H1 (cell line): ENCODE results near the gene ADCY3. TPM values are rescaled to one million over a fixed set of nuclear protein-coding genes. Genes with fewer than 3 reads are reported as not detected.

Experiments used
- CTCF ChIA-PET: fragments of 300-600 bp; sonication (Branson Sonifier 250); formaldehyde crosslinking; loops from one replicate; lab custom pipeline; 2021; ENCODE audit not compliant: partially characterized antibody; lab: Charles Lee
- POLR2A ChIA-PET: fragments of 300-600 bp; sonication (Branson Sonifier 250); formaldehyde crosslinking; loops from one replicate; lab custom pipeline; 2021; ENCODE audit warnings: inconsistent platforms; ENCODE audit not compliant: partially characterized antibody; lab: Charles Lee
- DNase-seq, 2 experiments: peaks; one replicate each; pipeline versions ENCODE4 v3.0.0 to v3.0.0-alpha.2; 2010 to 2022; ENCODE audit warnings: low spot score in 2 of 2, low read depth in 1 of 2, mixed read lengths in 1 of 2
- FAIRE-seq: peaks from 2 replicates; lab custom pipeline; 2011; peaks lifted over from hg19 to GRCh38; lab: Jason Lieb, UNC
- H2AFZ ChIP-seq: 2 replicates; pipeline ENCODE4 v1.8.1; 2012; ENCODE audit warnings: low read length, inconsistent platforms
- H2AK5ac ChIP-seq: 2 replicates; pipeline ENCODE4 v1.6.1; 2013; ENCODE audit warnings: low read depth, low read length
- H2BK120ac ChIP-seq: replicated peaks from 2 replicates; pipeline ENCODE3; 2013; ENCODE audit warnings: low read depth, low read length, inconsistent platforms
- H2BK12ac ChIP-seq: 2 replicates; pipeline ENCODE4 v1.6.1; 2013; ENCODE audit warnings: low read depth, low read length
- H2BK15ac ChIP-seq: 2 replicates; pipeline ENCODE4 v1.6.1; 2013; ENCODE audit warnings: low read length
- H2BK20ac ChIP-seq: 2 replicates; pipeline ENCODE4 v1.6.1; 2013; ENCODE audit warnings: low read length
- H2BK5ac ChIP-seq: 2 replicates; pipeline ENCODE4 v1.6.1; 2013; ENCODE audit warnings: low read depth, low read length
- H3K14ac ChIP-seq: 2 replicates; pipeline ENCODE4 v1.6.1; 2013; ENCODE audit warnings: inconsistent platforms; ENCODE audit not compliant: insufficient read length
- H3K18ac ChIP-seq: 2 replicates; pipeline ENCODE4 v1.6.1; 2013; ENCODE audit warnings: low read length; ENCODE audit errors: extremely low read depth
- H3K23ac ChIP-seq: 2 replicates; pipeline ENCODE4 v1.6.1; 2013; ENCODE audit warnings: inconsistent platforms; ENCODE audit not compliant: insufficient read length
- H3K23me2 ChIP-seq: 2 replicates; pipeline ENCODE4 v1.6.1; 2013; ENCODE audit warnings: low read depth, low read length
- H3K27ac ChIP-seq: 2 replicates; pipeline ENCODE4 v1.6.1; 2011; ENCODE audit warnings: low read depth, low read length, inconsistent platforms
- H3K27me3 ChIP-seq, 4 experiments: replicated peaks in 1 of 4; 1 replicate in 1 of 4; 2 replicates in 3 of 4; pipeline versions ENCODE4 v1.6.1 to v1.8.1; 2011 to 2013; ENCODE audit warnings: low read length in 3 of 4, mild to moderate bottlenecking in 3 of 4, inconsistent platforms in 2 of 4, mixed read lengths in 2 of 4, moderate library complexity in 1 of 4; ENCODE audit not compliant: control insufficient read depth in 3 of 4, insufficient read depth in 3 of 4; ENCODE audit errors: extremely low read depth in 1 of 4
- H3K36me3 ChIP-seq, 4 experiments: 2 replicates each; pipeline versions ENCODE4 v1.6.1 to v1.8.1; 2011 to 2013; ENCODE audit warnings: mild to moderate bottlenecking in 4 of 4, low read length in 3 of 4, moderate library complexity in 2 of 4, control low read depth in 1 of 4, inconsistent platforms in 1 of 4; ENCODE audit not compliant: insufficient read depth in 4 of 4, control insufficient read depth in 2 of 4
- H3K4ac ChIP-seq: replicated peaks from 2 replicates; pipeline ENCODE3; 2013; ENCODE audit warnings: low read length, low read depth, mixed read lengths, inconsistent platforms; ENCODE audit not compliant: insufficient read length
- H3K4me1 ChIP-seq, 4 experiments: replicated peaks in 1 of 4; 1 replicate in 1 of 4; 2 replicates in 3 of 4; pipeline versions ENCODE4 v1.6.1 to v1.8.1; 2011 to 2013; ENCODE audit warnings: low read length in 3 of 4, inconsistent platforms in 2 of 4, mixed read lengths in 1 of 4; ENCODE audit not compliant: insufficient read depth in 4 of 4, control insufficient read depth in 3 of 4
- H3K4me2 ChIP-seq, 2 experiments: 2 replicates each; pipeline versions ENCODE4 v1.6.1 to v1.8.1; 2011 to 2013; ENCODE audit warnings: low read depth in 2 of 2, low read length in 2 of 2, control low read depth in 1 of 2, inconsistent platforms in 1 of 2, mild to moderate bottlenecking in 1 of 2; ENCODE audit not compliant: insufficient read depth in 1 of 2
- H3K4me3 ChIP-seq, 4 experiments: fragments of 200-600, 300-600 bp in 1 of 4; sonication (generic), shearing (Covaris generic), sonication (Bioruptor Twin) in 1 of 4; 2 replicates each; pipeline versions ENCODE4 v1.5.1 to v1.8.1; 2011 to 2016; ENCODE audit warnings: low read length in 4 of 4, low read depth in 3 of 4, control low read depth in 2 of 4, inconsistent platforms in 2 of 4, mild to moderate bottlenecking in 2 of 4, mixed read lengths in 1 of 4, moderate library complexity in 1 of 4; ENCODE audit not compliant: insufficient read depth in 2 of 4; ENCODE audit errors: extremely low read depth in 1 of 4
- H3K56ac ChIP-seq: replicated peaks from 2 replicates; pipeline ENCODE3; 2013; ENCODE audit warnings: low read depth, mild to moderate bottlenecking, mixed read lengths, low read length, inconsistent platforms; ENCODE audit not compliant: insufficient read length
- H3K79me1 ChIP-seq: 2 replicates; pipeline ENCODE4 v1.6.1; 2013; ENCODE audit warnings: low read depth, low read length, control low read depth
- H3K79me2 ChIP-seq, 2 experiments: 2 replicates each; pipeline versions ENCODE4 v1.6.1 to v1.8.1; 2012 to 2013; ENCODE audit warnings: low read length in 2 of 2, mild to moderate bottlenecking in 2 of 2, inconsistent platforms in 1 of 2; ENCODE audit not compliant: insufficient read depth in 2 of 2, control insufficient read depth in 1 of 2
- H3K9ac ChIP-seq, 4 experiments: replicated peaks in 1 of 4; 1 replicate in 1 of 4; 2 replicates in 3 of 4; pipeline versions ENCODE4 v1.6.1 to v1.8.1; 2011 to 2013; ENCODE audit warnings: low read depth in 3 of 4, low read length in 3 of 4, control low read depth in 2 of 4, mild to moderate bottlenecking in 2 of 4, moderate library complexity in 2 of 4, inconsistent platforms in 1 of 4; ENCODE audit errors: extremely low read depth in 1 of 4
- H3K9me3 ChIP-seq, 2 experiments: 2 replicates each; pipeline versions ENCODE4 v1.6.1 to v1.8.1; 2012 to 2013; ENCODE audit warnings: mild to moderate bottlenecking in 2 of 2, moderate library complexity in 2 of 2, control low read depth in 1 of 2, inconsistent platforms in 1 of 2, low read depth in 1 of 2, low read length in 1 of 2, mixed read lengths in 1 of 2; ENCODE audit not compliant: insufficient read depth in 2 of 2
- H4K20me1 ChIP-seq, 2 experiments: replicated peaks in 1 of 2; 2 replicates each; pipeline versions ENCODE3 to v1.8.1; 2011 to 2013; ENCODE audit warnings: inconsistent platforms in 2 of 2, low read length in 2 of 2, mild to moderate bottlenecking in 1 of 2; ENCODE audit not compliant: insufficient read depth in 2 of 2, control insufficient read depth in 1 of 2
- H4K5ac ChIP-seq: 2 replicates; pipeline ENCODE4 v1.6.1; 2013; ENCODE audit warnings: low read length, low read depth, mixed read lengths, inconsistent platforms; ENCODE audit not compliant: insufficient read length
- H4K8ac ChIP-seq: 2 replicates; pipeline ENCODE4 v1.8.0; 2013; ENCODE audit warnings: mild to moderate bottlenecking, moderate library complexity, low read length, inconsistent platforms; ENCODE audit not compliant: insufficient read depth; ENCODE audit errors: extremely low read depth
- H4K91ac ChIP-seq: replicated peaks from 2 replicates; pipeline ENCODE3; 2013; ENCODE audit warnings: low read length, mixed read lengths, inconsistent platforms; ENCODE audit not compliant: insufficient read length
- CBX8 ChIP-seq: fragments of 300-800, 300-1000 bp; sonication (generic); IDR thresholded peaks from 2 replicates; pipeline ENCODE4 v1.7.1; 2016; ENCODE audit warnings: low read depth, low read length, borderline replicate concordance
- EGR1 ChIP-seq: IDR thresholded peaks from 2 replicates; pipeline ENCODE4 v1.6.1; 2011; ENCODE audit warnings: low read depth, low read length, borderline replicate concordance
- GABPA ChIP-seq: IDR thresholded peaks from 2 replicates; pipeline ENCODE4 v1.6.1; 2011; ENCODE audit warnings: mild to moderate bottlenecking, low read length, moderate library complexity, borderline replicate concordance; ENCODE audit not compliant: insufficient read depth
- KDM1A ChIP-seq: fragments of 200-600, 300-600 bp; sonication (generic); IDR thresholded peaks from 2 replicates; pipeline ENCODE4 v1.7.1; 2016; ENCODE audit warnings: mild to moderate bottlenecking, low read length, borderline replicate concordance
- TCF12 ChIP-seq: IDR thresholded peaks from 2 replicates; pipeline ENCODE4 v1.6.1; 2011; ENCODE audit warnings: low read depth, mild to moderate bottlenecking, low read length
- WGBS, 2 experiments: shearing (Covaris generic) in 1 of 2; methylation state at CpG; one replicate each; pipeline versions ENCODE4 v1.1.6 to v1.1.7; 2013 to 2015; ENCODE audit warnings: low lambda C conversion rate in 2 of 2, mixed read lengths in 2 of 2, inconsistent platforms in 1 of 2, low coverage in 1 of 2, missing lambda C conversion rate in 1 of 2; ENCODE audit not compliant: insufficient replicate concordance in 2 of 2, insufficient coverage in 1 of 2, insufficient read length in 1 of 2; ENCODE audit errors: extremely low coverage in 1 of 2, missing lambda C conversion rate in 1 of 2; 5-methylcytosine and 5-hydroxymethylcytosine counted together
- polyA plus RNA-seq, 7 experiments: library from polyadenylated mRNA; depleted of rRNA in 3 of 7; stranded (reverse) in 5 of 7; unstranded in 2 of 7; fragments of >200 nt in 5 of 7; fragments of 200-250 nt in 2 of 7; gene quantifications; 1 replicate in 5 of 7; 2 replicates in 1 of 7; 4 replicates in 1 of 7; pipeline versions ENCODE4 v1.2.1 to v1.2.3, GENCODE V29; 2011 to 2013; ENCODE audit warnings: missing spikeins in 2 of 7, mixed read lengths in 2 of 7
- total RNA-seq: library from RNA; stranded (reverse); fragmentation: NEBNext Ultra II Directional; extraction: Animal tissue kit (Norgen Biotek cat#: 25700); gene quantifications from 2 replicates; pipeline ENCODE4 v1.2.1, GENCODE V29; 2021

The ADCY3 gene
- total and polyA plus RNA-seq, 2 of the 8 experiments (the other 6 are each of a cell fraction or from before 2014, with no cell fraction given), result 45.1 to 52.9 TPM

DNA sequence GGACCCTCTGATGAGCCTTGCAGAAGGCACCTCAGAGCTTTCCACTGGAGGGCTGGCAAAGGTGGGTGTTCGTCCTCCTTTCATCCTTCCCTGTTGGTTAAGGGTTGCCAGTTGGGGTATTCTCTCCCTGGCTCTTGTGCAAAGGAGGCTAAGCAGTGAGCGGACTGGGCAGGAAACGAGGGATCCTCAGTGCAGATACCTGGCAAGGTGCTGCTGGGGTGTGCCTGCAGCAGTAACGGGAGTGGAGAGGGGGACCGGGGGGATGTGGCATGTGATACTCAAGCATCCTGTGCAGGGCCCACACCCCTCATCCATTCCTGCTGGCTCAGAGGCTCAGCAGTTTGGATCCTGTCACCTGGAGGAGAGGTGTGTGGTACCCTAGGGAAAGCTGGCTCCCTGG, 4.2 kb upstream of the ADCY3 start:
- H2BK5ac ChIP-seq, result no peak overlapping the region
- H4K91ac ChIP-seq, result no peak overlapping the region
- POLR2A ChIA-PET, result interaction anchor here (1.0 to 1.1 kb wide), 2 partner anchors 10 to 11 kb away, joined by 3 to 4 read pairs; no protein-coding TSS in a partner anchor
- H4K20me1 ChIP-seq, result no peaks in the 10 kb centered on the region
- no peak overlapping the region for H3K4me3 ChIP-seq
- no peaks in the 10 kb centered on the region; a peak in 1 of 8 replicates for H3K36me3 ChIP-seq
- H3K23ac ChIP-seq, result no peak overlapping the region
- H3K4ac ChIP-seq, result no peak overlapping the region
- peaks cover 0 to 4% of the 10 kb centered on the region in 2 experiments; a peak in 1 of 4 replicates for H3K79me2 ChIP-seq
- H3K18ac ChIP-seq, result no peak overlapping the region
- H2BK20ac ChIP-seq, result no peak overlapping the region
- H2BK12ac ChIP-seq, result peak overlapping the region; percentile 75; the same call in 1 of the 2 replicates
- CTCF ChIA-PET, result interaction anchor here (0.7 to 1.3 kb wide), 3 partner anchors 10 to 51 kb away, joined by 3 read pairs; no protein-coding TSS in a partner anchor
- no peak overlapping the region for H3K9ac ChIP-seq
- TF ChIP-seq KDM1A (no peak), EGR1 (no peak), CBX8 (no peak), GABPA (no peak), TCF12 (no peak)
- no peak overlapping the region for H3K56ac ChIP-seq
- H4K8ac ChIP-seq, result no peak overlapping the region
- H2BK15ac ChIP-seq, result 0 out of 2 replicates have a peak overlapping the region, but pooled peaks have one; percentile 16
- no peak overlapping the region for H3K4me2 ChIP-seq
- H3K27ac ChIP-seq, result no peak overlapping the region
- 78% methylated on average over 5 of the region's 5 CpGs; no CpG with 5 or more reads in 1 of the 2 experiments for WGBS, 2 experiments
- no peak overlapping the region for H2AK5ac ChIP-seq
- FAIRE-seq (no peak), DNase-seq (no peak)
- peaks cover 0 to 3% (median 0%) of the 10 kb centered on the region in 4 experiments; a peak in 4 of 7 replicates for H3K27me3 ChIP-seq
- no peak overlapping the region for H3K14ac ChIP-seq
- no peak overlapping the region for H4K5ac ChIP-seq
- H3K9me3 ChIP-seq, result no peaks in the 10 kb centered on the region
- H3K23me2 ChIP-seq, result peaks cover 13% of the 10 kb centered on the region
- H2AFZ ChIP-seq, result no peak overlapping the region
- H3K4me1 ChIP-seq, result peaks cover 0 to 8% (median 3%) of the 10 kb centered on the region in 4 experiments; a peak in 5 of 7 replicates
- H3K79me1 ChIP-seq, result peaks cover 3% of the 10 kb centered on the region
- no peak overlapping the region for H2BK120ac ChIP-seq
